HCT116 (cell line): ENCODE results near the gene MARVELD1.

Experiments
- CEBPB ChIP-seq: IDR thresholded peaks from 2 replicates; pipeline ENCODE4 v1.6.1; 2012; ENCODE audit warnings: low read depth
- CTCF ChIP-seq, 3 experiments: fragments of 200-600 bp in 1 of 3; sonication (generic) in 1 of 3; IDR thresholded peaks in 2 of 3; conservative IDR thresholded peaks in 1 of 3; 2 replicates each; pipeline ENCODE4 v1.5.1; 2012 to 2017; ENCODE audit warnings: low read depth in 2 of 3, low read length in 2 of 3, antibody characterized with exemption in 1 of 3, borderline replicate concordance in 1 of 3, control low read depth in 1 of 3, mild to moderate bottlenecking in 1 of 3, mixed read lengths in 1 of 3, mixed run types in 1 of 3, moderate library complexity in 1 of 3; ENCODE audit not compliant: insufficient read depth in 1 of 3
- YY1 ChIP-seq: IDR thresholded peaks from 2 replicates; pipeline ENCODE4 v1.6.1; 2011; ENCODE audit warnings: low read length, low read depth, moderate library complexity, mild to moderate bottlenecking; ENCODE audit not compliant: insufficient replicate concordance; ENCODE audit errors: extremely low read depth

GRCh38 chr10:97686962-97687784 is 26.4 kb upstream of the MARVELD1 start, which contains the start of gene AVPI1:
- TF ChIP-seq CTCF (IDR thresholded peaks at IDR 0.05 in 2 of 3, conservative IDR thresholded peaks at IDR 0.05 in 1 of 3; ENCODE audit: borderline replicate concordance in 1 of 3, insufficient read depth in 1 of 3, low read depth in 2 of 3, low read length in 2 of 3) (no peak), YY1 (peak; percentile 56), CEBPB (peak; percentile 34; the same call in 1 of the 2 replicates)
